PC-9 (cell line): Measurements from ENCODE around the gene ANAPC15. TPM values are rescaled to one million over a fixed set of nuclear protein-coding genes. Genes with fewer than 3 reads are reported as not detected.

Source experiments
- BruUV-seq: library from RNA; stranded (reverse); fragments of 400-500 nt; replicated peaks from 2 replicates; lab custom pipeline; 2021; lab: Mats Ljungman, UMichigan
- CTCF ChIA-PET: fragments of 300-600 bp; sonication (Branson Sonifier 250); formaldehyde crosslinking; loops from one replicate; lab custom pipeline; 2022; ENCODE audit warnings: antibody characterized with exemption; lab: Charles Lee
- POLR2A ChIA-PET: fragments of 300-600 bp; sonication (Branson Sonifier 250); formaldehyde crosslinking; loops from one replicate; lab custom pipeline; 2022; ENCODE audit warnings: antibody characterized with exemption; ENCODE audit not compliant: unreplicated experiment; lab: Charles Lee
- DNase-seq, 2 experiments: peaks; one replicate each; pipeline versions ENCODE4 v3.0.0 to v3.0.0-alpha.2; 2015 to 2022; ENCODE audit warnings: mixed read lengths in 1 of 2
- H2AFZ ChIP-seq: fragments of 200-600 bp; sonication (generic); 2 replicates; pipeline ENCODE4 v1.8.1; 2017; ENCODE audit warnings: antibody characterized with exemption
- H3F3A ChIP-seq: fragments of 200-600 bp; sonication (generic); 2 replicates; pipeline ENCODE4 v1.8.1; 2017; ENCODE audit warnings: antibody characterized with exemption, mild to moderate bottlenecking, low read depth; ENCODE audit not compliant: insufficient read depth
- H3K27ac ChIP-seq: fragments of 200-600 bp; sonication (generic); 2 replicates; pipeline ENCODE4 v1.6.1; 2016; ENCODE audit warnings: mixed run types
- H3K27me3 ChIP-seq: fragments of 200-600 bp; sonication (generic); 2 replicates; pipeline ENCODE4 v1.6.1; 2016; ENCODE audit warnings: low read depth, mixed run types; ENCODE audit not compliant: insufficient read depth
- H3K36me3 ChIP-seq: fragments of 200-600 bp; sonication (generic); 2 replicates; pipeline ENCODE4 v1.6.1; 2016; ENCODE audit warnings: low read depth, mixed run types
- H3K4me1 ChIP-seq: fragments of 200-600 bp; sonication (generic); replicated peaks from 2 replicates; pipeline ENCODE4 v1.6.1; 2016; ENCODE audit warnings: mixed run types; ENCODE audit not compliant: insufficient read depth
- H3K4me2 ChIP-seq: fragments of 200-600 bp; sonication (generic); 2 replicates; pipeline ENCODE4 v1.6.1; 2017; ENCODE audit warnings: mixed run types
- H3K4me3 ChIP-seq: fragments of 200-600 bp; sonication (generic); 2 replicates; pipeline ENCODE4 v1.6.1; 2016; ENCODE audit warnings: mixed run types
- H3K79me2 ChIP-seq: fragments of 200-600 bp; sonication (generic); 2 replicates; pipeline ENCODE4 v1.6.1; 2017; ENCODE audit warnings: low read depth, mixed run types
- H3K9me2 ChIP-seq: fragments of 200-600 bp; sonication (generic); 2 replicates; pipeline ENCODE4 v1.8.1; 2017; ENCODE audit warnings: mild to moderate bottlenecking; ENCODE audit not compliant: insufficient read depth
- H3K9me3 ChIP-seq: fragments of 200-600 bp; sonication (generic); 2 replicates; pipeline ENCODE4 v1.8.1; 2016; ENCODE audit warnings: low read depth; ENCODE audit not compliant: insufficient read depth
- H4K20me1 ChIP-seq: fragments of 200-600 bp; sonication (generic); 2 replicates; pipeline ENCODE4 v1.8.1; 2017; ENCODE audit not compliant: insufficient read depth
- CTCF ChIP-seq: fragments of 200-600 bp; sonication (generic); conservative IDR thresholded peaks from 2 replicates; pipeline ENCODE4 v1.6.1; 2017; ENCODE audit warnings: mixed run types, antibody characterized with exemption, mild to moderate bottlenecking, moderate library complexity
- EZH2 ChIP-seq: fragments of 200-600 bp; sonication (generic); IDR thresholded peaks from 2 replicates; pipeline ENCODE4 v1.8.0; 2017; ENCODE audit warnings: antibody characterized with exemption, low read depth
- intact Hi-C: fragments of 100-400 bp; cut with micrococcal nuclease; formaldehyde crosslinking; loops from one replicate; pipeline ENCODE4 v1.10.0; 2022; ENCODE audit not compliant: unreplicated experiment
- total RNA-seq: library from RNA; stranded (reverse); gene quantifications from 2 replicates; pipeline ENCODE4 v1.2.3, GENCODE V29; 2021

Gene ANAPC15
- total RNA-seq, 1 experiment from 2014 or later: 97.8 TPM

GRCh38 chr11:72069787-72070251, 42.7 kb downstream of the ANAPC15 start:
- no peak overlapping the region for H2AFZ ChIP-seq
- TF ChIP-seq EZH2 (no peak), CTCF (no peak)
- H3K4me2 ChIP-seq: peak overlapping the region; percentile 78
- BruUV-seq: no TSS peak
- no peaks in the 10 kb centered on the region for H3K9me2 ChIP-seq
- peaks cover 57% of the 10 kb centered on the region for H3K4me1 ChIP-seq
- H4K20me1 ChIP-seq: peaks cover 4% of the 10 kb centered on the region; the same call in 1 of the 2 replicates
- peak overlapping the region; percentile 83 for H3K27ac ChIP-seq
- H3F3A ChIP-seq: peaks cover 41% of the 10 kb centered on the region
- ChIA-PET CTCF (interaction anchor here (0.5 to 1.0 kb wide), 2 partner anchors 10 to 21 kb away, joined by 4 to 13 read pairs; no protein-coding TSS in a partner anchor), POLR2A (interaction anchor here (0.6 to 0.7 kb wide), 2 partner anchors 12 to 21 kb away, joined by 3 read pairs; no protein-coding TSS in a partner anchor)
- intact Hi-C loops: loop anchor here (1.0 kb wide), 1 partner anchor 29 kb away; no protein-coding TSS in a partner anchor
- no peaks in the 10 kb centered on the region for H3K9me3 ChIP-seq
- peaks cover 87% of the 10 kb centered on the region for H3K79me2 ChIP-seq
- peak overlapping the region; percentile 35; the same call in 1 of the 2 replicates for H3K4me3 ChIP-seq
- peaks cover 27% of the 10 kb centered on the region for H3K36me3 ChIP-seq
- no peaks in the 10 kb centered on the region for H3K27me3 ChIP-seq
- peak; percentile 84 to 87 for DNase-seq

DNA sequence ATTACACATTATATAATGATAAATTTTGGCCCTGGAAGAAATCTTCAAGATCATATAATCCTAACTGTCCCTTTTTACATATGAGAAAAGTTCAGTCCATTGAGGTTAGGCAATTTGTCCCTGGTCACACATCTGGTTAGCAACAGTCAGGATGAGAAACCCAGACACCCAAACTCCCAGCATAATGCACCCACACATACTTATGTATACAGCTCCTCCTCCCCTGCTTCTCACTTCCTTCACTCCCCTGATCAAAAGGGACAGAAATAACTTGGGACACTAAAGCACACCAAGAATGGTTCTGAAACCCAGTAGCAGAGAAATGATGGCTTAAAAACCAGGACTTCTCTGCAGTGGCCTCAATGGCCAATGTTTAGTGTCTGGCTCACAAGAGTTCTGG, 43.3 kb downstream of the ANAPC15 start:
- Histone ChIP-seq H3K9me2 (no peaks in the 10 kb centered on the region), H2AFZ (no peak overlapping the region), H4K20me1 (peaks cover 4% of the 10 kb centered on the region; the same call in 1 of the 2 replicates), H3K4me1 (peaks cover 53% of the 10 kb centered on the region), H3K4me2 (peak overlapping the region; percentile 78), H3K27ac (peak overlapping the region; percentile 83), H3K36me3 (peaks cover 29% of the 10 kb centered on the region), H3K79me2 (peaks cover 87% of the 10 kb centered on the region), H3K27me3 (no peaks in the 10 kb centered on the region), H3F3A (peaks cover 40% of the 10 kb centered on the region), H3K9me3 (no peaks in the 10 kb centered on the region), H3K4me3 (peak overlapping the region; percentile 35; the same call in 1 of the 2 replicates)
- ChIA-PET CTCF (no interaction called here), POLR2A (no interaction called here)
- DNase-seq: no peak
- TF ChIP-seq CTCF (no peak), EZH2 (no peak)
- intact Hi-C loops: no loop called here
- BruUV-seq: TSS peak; percentile 4

- POLR2A ChIA-PET: no interaction called here
- H3K27ac ChIP-seq: no peak overlapping the region
- H3K4me3 ChIP-seq: no peak overlapping the region
- H3K4me2 ChIP-seq: no peak overlapping the region
- no peak overlapping the region for H2AFZ ChIP-seq
- no peak for DNase-seq
- H3F3A ChIP-seq: peaks cover 25% of the 10 kb centered on the region
- TF ChIP-seq EZH2 (no peak), CTCF (no peak)
- peaks cover 80% of the 10 kb centered on the region for H3K79me2 ChIP-seq
- BruUV-seq: no TSS peak
- H3K27me3 ChIP-seq: no peaks in the 10 kb centered on the region
- H3K4me1 ChIP-seq: peaks cover 38% of the 10 kb centered on the region
- peaks cover 32% of the 10 kb centered on the region for H3K36me3 ChIP-seq
- CTCF ChIA-PET: interaction anchor here (0.7 kb wide), 1 partner anchor 10 kb away, joined by 3 read pairs; no protein-coding TSS in a partner anchor
- intact Hi-C loops: no loop called here
- no peaks in the 10 kb centered on the region for H3K9me2 ChIP-seq
- no peaks in the 10 kb centered on the region for H3K9me3 ChIP-seq
- H4K20me1 ChIP-seq: peaks cover 4% of the 10 kb centered on the region; the same call in 1 of the 2 replicates
These were observed 44.8 kb downstream of the ANAPC15 start for GRCh38 chr11:72067676-72068075.
